ENCODE data around the gene TUBB4A. TPM values are rescaled to one million over a fixed set of nuclear protein-coding genes. Genes with fewer than 3 reads are reported as not detected.

Gene TUBB4A
- total and polyA plus RNA-seq, 9 of the 15 experiments (the other 6 are each of a cell fraction or from before 2014, with no cell fraction given), result 0.14 to 7.0 (median 0.75) TPM

DNA sequence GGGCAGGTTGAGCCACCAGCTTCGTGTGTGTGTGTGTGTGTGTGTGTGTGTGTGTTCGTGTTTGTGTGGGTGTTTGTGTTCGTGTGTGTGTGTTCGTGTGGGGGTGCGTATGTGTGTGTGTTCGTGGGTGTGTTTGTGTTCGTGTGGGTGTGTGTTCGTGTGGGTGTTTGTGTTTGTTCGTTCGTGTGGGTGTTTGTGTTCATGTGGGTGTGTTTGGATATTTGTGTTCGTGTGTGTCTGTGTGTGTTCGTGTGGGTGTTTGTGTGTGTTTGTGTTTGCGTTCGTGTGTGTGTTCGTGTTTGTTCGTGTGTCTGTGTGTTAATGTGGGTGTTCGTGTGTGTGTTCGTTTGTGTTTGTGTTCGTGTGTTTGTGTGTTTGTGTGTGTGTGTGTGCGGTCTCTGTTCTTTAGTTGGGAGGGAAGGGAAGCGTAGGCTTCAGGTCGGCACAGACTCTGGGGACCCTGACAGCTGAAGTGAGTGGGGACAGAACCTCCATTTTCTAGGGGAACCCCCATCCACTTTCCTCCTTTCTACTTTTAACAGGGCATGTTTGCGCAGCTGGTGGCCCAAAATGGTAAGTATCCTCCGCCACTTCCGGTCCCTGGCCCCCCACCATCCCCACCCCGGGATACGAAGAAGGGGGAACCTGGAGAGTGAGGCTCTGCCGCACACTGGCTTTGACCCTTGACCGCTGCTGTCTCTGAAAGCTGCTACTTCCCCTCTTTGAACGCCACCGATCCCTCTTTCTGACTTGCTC lies 30.3 kb upstream of the TUBB4A start (continued):
- TF ChIP-seq, protein P1, sequence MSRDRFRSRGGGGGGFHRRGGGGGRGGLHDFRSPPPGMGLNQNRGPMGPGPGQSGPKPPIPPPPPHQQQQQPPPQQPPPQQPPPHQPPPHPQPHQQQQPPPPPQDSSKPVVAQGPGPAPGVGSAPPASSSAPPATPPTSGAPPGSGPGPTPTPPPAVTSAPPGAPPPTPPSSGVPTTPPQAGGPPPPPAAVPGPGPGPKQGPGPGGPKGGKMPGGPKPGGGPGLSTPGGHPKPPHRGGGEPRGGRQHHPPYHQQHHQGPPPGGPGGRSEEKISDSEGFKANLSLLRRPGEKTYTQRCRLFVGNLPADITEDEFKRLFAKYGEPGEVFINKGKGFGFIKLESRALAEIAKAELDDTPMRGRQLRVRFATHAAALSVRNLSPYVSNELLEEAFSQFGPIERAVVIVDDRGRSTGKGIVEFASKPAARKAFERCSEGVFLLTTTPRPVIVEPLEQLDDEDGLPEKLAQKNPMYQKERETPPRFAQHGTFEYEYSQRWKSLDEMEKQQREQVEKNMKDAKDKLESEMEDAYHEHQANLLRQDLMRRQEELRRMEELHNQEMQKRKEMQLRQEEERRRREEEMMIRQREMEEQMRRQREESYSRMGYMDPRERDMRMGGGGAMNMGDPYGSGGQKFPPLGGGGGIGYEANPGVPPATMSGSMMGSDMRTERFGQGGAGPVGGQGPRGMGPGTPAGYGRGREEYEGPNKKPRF (IDR thresholded peaks at IDR 0.05; ENCODE audit: low read depth, low read length), result no peak
- TF ChIP-seq CHD2 (IDR thresholded peaks at IDR 0.05; ENCODE audit: low read depth, low read length) (no peak), CREBBP (IDR thresholded peaks at IDR 0.05; ENCODE audit: low read depth, low read length) (no peak)
- TF ChIP-seq, protein P2, sequence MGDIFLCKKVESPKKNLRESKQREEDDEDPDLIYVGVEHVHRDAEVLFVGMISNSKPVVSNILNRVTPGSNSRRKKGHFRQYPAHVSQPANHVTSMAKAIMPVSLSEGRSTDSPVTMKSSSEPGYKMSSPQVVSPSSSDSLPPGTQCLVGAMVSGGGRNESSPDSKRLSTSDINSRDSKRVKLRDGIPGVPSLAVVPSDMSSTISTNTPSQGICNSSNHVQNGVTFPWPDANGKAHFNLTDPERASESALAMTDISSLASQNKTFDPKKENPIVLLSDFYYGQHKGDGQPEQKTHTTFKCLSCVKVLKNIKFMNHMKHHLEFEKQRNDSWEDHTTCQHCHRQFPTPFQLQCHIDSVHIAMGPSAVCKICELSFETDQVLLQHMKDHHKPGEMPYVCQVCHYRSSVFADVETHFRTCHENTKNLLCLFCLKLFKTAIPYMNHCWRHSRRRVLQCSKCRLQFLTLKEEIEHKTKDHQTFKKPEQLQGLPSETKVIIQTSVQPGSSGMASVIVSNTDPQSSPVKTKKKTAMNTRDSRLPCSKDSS (IDR thresholded peaks at IDR 0.05; ENCODE audit: low read depth, partially characterized antibody), result peak; percentile 65

DNA sequence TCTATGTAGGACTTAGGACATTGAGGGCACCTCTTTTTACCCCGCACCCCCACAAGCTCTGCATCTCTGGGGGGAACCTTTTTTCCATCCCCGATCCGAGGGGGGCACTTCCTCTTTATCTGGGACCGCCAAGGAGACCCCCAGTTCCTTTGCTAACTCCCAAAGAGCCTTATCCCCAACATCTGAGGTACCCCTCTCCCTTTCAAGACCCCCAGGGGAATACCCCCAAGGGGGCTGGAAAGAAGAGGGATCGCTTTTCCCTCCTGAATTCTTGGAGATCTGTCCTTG lies 29.8 kb upstream of the TUBB4A start:
- ChIA-PET POLR2A (interaction anchor here (0.6 to 3.1 kb wide), 12 partner anchors 8 to 813 kb away, joined by 3 to 30 read pairs (median 4); no protein-coding TSS in a partner anchor), CTCF (ENCODE audit: low intra/inter-chr PET ratio) (no interaction called here)
- Histone ChIP-seq H3K9me3 (replicated peaks; ENCODE audit: control insufficient read depth, insufficient read depth, low read depth, low read length) (peaks cover 4% of the 10 kb centered on the region), H3K36me3 (ENCODE audit: control insufficient read depth, insufficient read depth, low read length) (peaks cover 22% of the 10 kb centered on the region), H3K27me3 (ENCODE audit: control insufficient read depth in 2 of 2, insufficient read depth in 2 of 2, low read length in 2 of 2) (no peaks in the 10 kb centered on the region), H3K4me2 (ENCODE audit: insufficient read depth, low read length) (peak overlapping the region; percentile 97), H2AFZ (ENCODE audit: low read depth, low read length) (peak overlapping the region; percentile 18; the same call in 1 of the 2 replicates), H3K9ac (ENCODE audit: insufficient read depth in 1 of 2, low read depth in 2 of 2, low read length in 2 of 2) (peak overlapping the region; percentile 94 to 95), H3K9me1 (ENCODE audit: control insufficient read depth, insufficient read depth, low read length) (peaks cover 7% of the 10 kb centered on the region), H3K4me1 (replicated peaks in 1 of 2; ENCODE audit: control insufficient read depth in 2 of 2, insufficient read depth in 2 of 2, low read length in 2 of 2) (peaks cover 36 to 59% of the 10 kb centered on the region in 2 experiments), H3K27ac (ENCODE audit: extremely low read depth, low read depth, low read length) (peak overlapping the region; percentile 99), H4K20me1 (replicated peaks; ENCODE audit: control insufficient read depth, insufficient read depth, low read length) (no peaks in the 10 kb centered on the region; the same call in 1 of the 2 replicates), H3K4me3 (peak overlapping the region; percentile 83), H3K79me2 (ENCODE audit: control insufficient read depth, insufficient read depth, low read length) (peaks cover 25% of the 10 kb centered on the region)
- no peak for ATAC-seq
- in situ Hi-C loops (cut with MboI), result no loop called here
- 9% methylated on average over 5 of the region's 5 CpGs for WGBS (ENCODE audit: insufficient coverage, low coverage, missing lambda C conversion rate)
- no peak for FAIRE-seq
- no peak for DNase-seq (ENCODE audit: extremely low read depth in 1 of 4, low spot score in 3 of 4)
- intact Hi-C loops (cut with micrococcal nuclease), result no loop called here
- no TSS peak for BruUV-seq (replicated peaks)
- TF ChIP-seq CBX1 (IDR thresholded peaks at IDR 0.05; ENCODE audit: low read depth), result no peak
- peak; percentile 45; the same call in 1 of the 2 replicates for TF ChIP-seq SP1 (CRISPR knock-in tag; IDR thresholded peaks at IDR 0.05)
- peak; percentile 71 for TF ChIP-seq ZBTB7A (IDR thresholded peaks at IDR 0.05; ENCODE audit: borderline replicate concordance, control insufficient read depth, low read depth, low read length)
- TF ChIP-seq SPI1 (IDR thresholded peaks at IDR 0.05; ENCODE audit: borderline replicate concordance, low read depth, low read length), result peak; percentile 92
- TF ChIP-seq TRIM28 (IDR thresholded peaks at IDR 0.05), result no peak
- peak; percentile 14 for TF ChIP-seq RBBP5 (IDR thresholded peaks at IDR 0.05; ENCODE audit: borderline replicate concordance, insufficient read depth, low read length, poor library complexity, severe bottlenecking)
- TF ChIP-seq ZBED1 (IDR thresholded peaks at IDR 0.05), result no peak
- TF ChIP-seq, protein P3, sequence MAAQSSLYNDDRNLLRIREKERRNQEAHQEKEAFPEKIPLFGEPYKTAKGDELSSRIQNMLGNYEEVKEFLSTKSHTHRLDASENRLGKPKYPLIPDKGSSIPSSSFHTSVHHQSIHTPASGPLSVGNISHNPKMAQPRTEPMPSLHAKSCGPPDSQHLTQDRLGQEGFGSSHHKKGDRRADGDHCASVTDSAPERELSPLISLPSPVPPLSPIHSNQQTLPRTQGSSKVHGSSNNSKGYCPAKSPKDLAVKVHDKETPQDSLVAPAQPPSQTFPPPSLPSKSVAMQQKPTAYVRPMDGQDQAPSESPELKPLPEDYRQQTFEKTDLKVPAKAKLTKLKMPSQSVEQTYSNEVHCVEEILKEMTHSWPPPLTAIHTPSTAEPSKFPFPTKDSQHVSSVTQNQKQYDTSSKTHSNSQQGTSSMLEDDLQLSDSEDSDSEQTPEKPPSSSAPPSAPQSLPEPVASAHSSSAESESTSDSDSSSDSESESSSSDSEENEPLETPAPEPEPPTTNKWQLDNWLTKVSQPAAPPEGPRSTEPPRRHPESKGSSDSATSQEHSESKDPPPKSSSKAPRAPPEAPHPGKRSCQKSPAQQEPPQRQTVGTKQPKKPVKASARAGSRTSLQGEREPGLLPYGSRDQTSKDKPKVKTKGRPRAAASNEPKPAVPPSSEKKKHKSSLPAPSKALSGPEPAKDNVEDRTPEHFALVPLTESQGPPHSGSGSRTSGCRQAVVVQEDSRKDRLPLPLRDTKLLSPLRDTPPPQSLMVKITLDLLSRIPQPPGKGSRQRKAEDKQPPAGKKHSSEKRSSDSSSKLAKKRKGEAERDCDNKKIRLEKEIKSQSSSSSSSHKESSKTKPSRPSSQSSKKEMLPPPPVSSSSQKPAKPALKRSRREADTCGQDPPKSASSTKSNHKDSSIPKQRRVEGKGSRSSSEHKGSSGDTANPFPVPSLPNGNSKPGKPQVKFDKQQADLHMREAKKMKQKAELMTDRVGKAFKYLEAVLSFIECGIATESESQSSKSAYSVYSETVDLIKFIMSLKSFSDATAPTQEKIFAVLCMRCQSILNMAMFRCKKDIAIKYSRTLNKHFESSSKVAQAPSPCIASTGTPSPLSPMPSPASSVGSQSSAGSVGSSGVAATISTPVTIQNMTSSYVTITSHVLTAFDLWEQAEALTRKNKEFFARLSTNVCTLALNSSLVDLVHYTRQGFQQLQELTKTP (IDR thresholded peaks at IDR 0.05; ENCODE audit: low read depth in 1 of 2, partially characterized antibody in 2 of 2), result no peak
